C4-2B (cell line): ENCODE results near the gene TOX2.

Source experiments
- H3K27ac ChIP-seq: fragments of 450-650 bp; 2 replicates; pipeline ENCODE4 v1.5.1; 2017
- ZFX ChIP-seq: fragments of 450-650 bp; IDR thresholded peaks from 2 replicates; pipeline ENCODE4 v1.6.1; 2017
- TF ChIP-seq, protein P1 (sequence below): fragments of 450-650 bp; conservative IDR thresholded peaks from 2 replicates; pipeline ENCODE4 v1.5.1; 2017; ENCODE audit warnings: mild to moderate bottlenecking

Gene TOX2

DNA sequence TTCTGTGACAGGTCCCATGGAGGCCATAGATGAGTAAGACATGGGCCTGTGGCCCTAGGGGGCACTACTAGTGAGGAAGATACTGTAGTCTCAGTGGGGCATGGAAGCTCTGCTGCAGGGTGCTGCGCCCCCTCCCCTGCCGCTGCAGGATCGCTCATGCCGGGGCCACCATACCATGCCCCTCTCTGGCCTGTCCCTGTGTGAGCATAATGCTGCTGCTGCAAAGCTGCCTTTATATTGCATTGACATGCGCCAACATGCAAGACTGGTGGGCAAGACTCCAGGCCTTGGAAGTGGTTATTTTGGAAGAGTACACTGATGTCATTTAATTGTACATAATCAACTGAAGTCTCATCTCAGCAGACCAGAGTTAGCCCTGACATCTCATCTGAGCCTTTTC is 60.0 kb downstream of the TOX2 start:
- TF ChIP-seq, protein P1, sequence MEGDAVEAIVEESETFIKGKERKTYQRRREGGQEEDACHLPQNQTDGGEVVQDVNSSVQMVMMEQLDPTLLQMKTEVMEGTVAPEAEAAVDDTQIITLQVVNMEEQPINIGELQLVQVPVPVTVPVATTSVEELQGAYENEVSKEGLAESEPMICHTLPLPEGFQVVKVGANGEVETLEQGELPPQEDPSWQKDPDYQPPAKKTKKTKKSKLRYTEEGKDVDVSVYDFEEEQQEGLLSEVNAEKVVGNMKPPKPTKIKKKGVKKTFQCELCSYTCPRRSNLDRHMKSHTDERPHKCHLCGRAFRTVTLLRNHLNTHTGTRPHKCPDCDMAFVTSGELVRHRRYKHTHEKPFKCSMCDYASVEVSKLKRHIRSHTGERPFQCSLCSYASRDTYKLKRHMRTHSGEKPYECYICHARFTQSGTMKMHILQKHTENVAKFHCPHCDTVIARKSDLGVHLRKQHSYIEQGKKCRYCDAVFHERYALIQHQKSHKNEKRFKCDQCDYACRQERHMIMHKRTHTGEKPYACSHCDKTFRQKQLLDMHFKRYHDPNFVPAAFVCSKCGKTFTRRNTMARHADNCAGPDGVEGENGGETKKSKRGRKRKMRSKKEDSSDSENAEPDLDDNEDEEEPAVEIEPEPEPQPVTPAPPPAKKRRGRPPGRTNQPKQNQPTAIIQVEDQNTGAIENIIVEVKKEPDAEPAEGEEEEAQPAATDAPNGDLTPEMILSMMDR, result no peak
- no peak for TF ChIP-seq ZFX
- H3K27ac ChIP-seq, result no peak overlapping the region

DNA sequence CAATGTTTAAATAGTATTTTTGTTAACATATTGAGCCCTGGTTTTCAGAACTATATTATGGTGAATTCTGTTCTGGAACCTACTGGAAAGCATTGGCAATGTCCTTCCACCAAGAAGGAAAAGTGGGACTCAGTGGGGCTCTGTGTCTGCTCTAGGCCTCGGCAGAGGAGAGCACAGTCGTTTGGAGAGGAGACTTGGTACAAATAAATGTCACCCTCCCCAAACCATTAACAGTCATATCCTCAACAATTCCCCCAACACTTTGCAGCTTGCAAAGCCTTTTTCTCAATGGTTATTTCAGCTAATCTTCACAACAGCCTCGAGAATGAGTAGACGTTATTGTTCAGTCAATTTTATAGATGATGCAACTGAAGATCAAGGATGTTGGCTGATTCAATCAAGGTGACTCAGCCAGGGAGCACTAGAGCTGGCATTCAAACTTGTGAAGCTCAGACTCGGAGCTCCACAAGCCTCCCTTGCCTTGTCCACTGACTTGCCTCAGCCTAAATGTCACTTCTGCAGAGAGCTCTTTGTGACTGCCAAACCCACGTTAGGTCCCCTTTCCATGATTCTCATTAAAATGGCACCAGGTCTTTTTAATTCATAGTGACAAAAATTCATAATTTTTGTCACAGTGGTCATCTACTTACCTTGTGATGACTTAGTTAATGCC is 60.6 kb downstream of the TOX2 start:
- H3K27ac ChIP-seq, result no peak overlapping the region
- TF ChIP-seq ZFX, result no peak
- TF ChIP-seq, protein P1, result no peak

DNA sequence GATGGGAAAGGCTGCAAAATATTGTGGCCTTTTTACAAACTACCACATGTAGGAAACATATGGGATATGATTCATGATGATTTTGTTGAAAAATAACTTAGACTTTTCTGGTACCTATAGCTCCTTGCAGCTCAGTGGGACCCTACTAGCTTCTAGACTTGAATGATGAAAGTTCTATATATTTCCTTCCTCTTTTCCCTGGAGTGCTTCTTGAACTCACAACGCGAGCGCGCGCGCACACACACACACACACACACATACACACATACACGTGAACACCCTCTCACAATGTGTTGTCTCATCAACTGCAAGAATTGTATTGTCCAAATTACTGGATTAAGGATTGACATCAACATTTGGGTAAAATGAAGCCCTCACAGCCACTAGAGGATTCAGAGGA is 61.9 kb downstream of the TOX2 start:
- H3K27ac ChIP-seq, result no peak overlapping the region
- no peak for TF ChIP-seq ZFX
- TF ChIP-seq, protein P1, result no peak

DNA sequence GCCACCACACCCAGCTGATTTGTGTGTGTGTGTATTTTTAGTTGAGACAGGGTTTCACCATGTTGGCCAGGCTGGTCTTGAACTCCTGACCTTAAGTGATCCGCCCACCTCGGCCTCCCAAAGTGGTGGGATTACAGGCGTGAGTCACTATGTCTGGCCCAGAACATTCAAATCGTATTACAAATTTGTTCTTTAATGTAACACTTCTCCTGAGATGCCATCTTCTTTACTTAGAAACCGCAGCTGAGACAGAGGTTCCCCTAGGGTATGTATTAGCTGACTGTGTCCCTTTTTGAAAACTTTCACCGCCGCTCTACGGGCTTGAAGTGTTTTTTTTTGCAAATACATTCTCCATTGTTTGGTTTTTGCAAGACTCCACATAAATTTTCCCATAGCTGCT is 62.6 kb downstream of the TOX2 start:
- TF ChIP-seq, protein P1, result no peak
- no peak for TF ChIP-seq ZFX
- H3K27ac ChIP-seq, result no peak overlapping the region

DNA sequence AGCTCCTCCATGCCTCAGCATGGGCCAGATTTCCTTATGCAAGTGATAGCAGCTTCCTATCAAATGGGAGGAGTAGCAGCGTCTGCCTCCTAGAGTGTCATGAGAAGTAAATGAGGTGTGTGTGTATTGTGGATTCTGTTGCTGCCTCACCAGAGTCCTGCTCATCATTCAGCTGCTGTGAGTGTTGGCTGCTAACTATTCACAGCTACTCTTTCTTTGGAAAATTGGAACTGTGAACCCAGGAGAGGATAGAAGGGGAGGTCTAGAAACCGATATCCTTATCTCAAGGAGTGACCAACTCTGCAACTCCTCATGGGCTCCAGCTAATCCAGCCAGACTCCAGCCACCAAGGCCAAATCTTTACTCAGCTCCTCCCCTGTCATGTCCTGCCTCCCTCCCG is 63.3 kb downstream of the TOX2 start:
- TF ChIP-seq ZFX, result no peak
- TF ChIP-seq, protein P1, result no peak
- no peak overlapping the region for H3K27ac ChIP-seq

DNA sequence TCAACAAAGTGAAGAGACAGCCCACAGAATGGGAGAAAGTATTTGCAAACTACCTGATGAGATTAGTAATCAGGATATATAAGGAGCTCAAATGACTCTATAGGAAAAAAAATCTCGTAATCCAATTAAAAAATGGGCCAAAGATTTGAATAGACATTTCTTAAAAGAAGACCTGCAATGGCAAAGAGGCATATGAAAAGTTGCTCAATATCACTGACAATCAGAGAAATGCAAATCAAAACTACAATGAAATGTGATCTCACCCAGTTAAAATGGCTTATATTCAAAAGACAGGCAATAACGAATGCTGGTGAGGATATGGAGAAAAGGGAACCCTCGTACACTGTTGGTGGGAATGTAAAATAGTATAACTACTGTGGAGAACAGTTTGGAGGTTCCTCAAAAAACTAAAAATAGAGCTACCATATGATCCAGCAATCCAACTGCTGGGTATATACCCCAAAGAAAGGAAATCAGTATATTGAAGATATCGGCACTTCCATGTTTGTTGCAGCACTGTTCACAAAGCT is 65.0 kb downstream of the TOX2 start:
- no peak overlapping the region for H3K27ac ChIP-seq
- TF ChIP-seq, protein P1, result no peak
- no peak for TF ChIP-seq ZFX

DNA sequence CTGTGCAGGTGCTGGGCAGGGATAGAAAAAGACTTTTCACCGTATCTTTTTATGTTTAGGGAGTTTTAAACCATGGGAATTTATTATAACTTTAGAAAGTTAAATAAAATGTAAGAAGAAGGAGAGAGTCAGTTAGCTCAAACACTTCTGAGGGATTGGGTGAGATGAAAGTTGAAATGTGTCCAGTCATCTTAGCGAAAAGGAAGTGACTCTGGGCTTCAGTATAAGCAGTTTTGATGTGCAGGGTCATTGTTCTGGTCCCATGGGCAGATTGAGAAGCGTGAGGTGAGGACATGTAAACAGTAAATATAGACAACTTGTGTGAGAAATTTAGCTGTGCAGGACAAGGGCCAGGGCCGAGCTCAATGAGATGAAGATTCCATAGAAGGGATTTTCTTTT is 66.9 kb downstream of the TOX2 start:
- no peak overlapping the region for H3K27ac ChIP-seq
- TF ChIP-seq, protein P1, result no peak
- no peak for TF ChIP-seq ZFX
